PC-3 (cell line): ENCODE data around the gene RPS2. TPM values are rescaled to one million over a fixed set of nuclear protein-coding genes. Genes with fewer than 3 reads are reported as not detected.
A peak's percentile ranks its signal among the peaks of the same experiment; 100 is the strongest.

Experiments used
- ATAC-seq: fragments of 200-7000 bp; cut with Tn5 transposase; 2 replicates; pipeline ENCODE4 v1.9.1; 2020; ENCODE audit warnings: mild to moderate bottlenecking, moderate library complexity
- BruUV-seq: library from RNA; stranded (reverse); fragments of 400-500 nt; replicated peaks from 2 replicates; lab custom pipeline; 2021; lab: Mats Ljungman, UMichigan
- CTCF ChIA-PET: fragments of 300-600 bp; sonication (Branson Sonifier 250); formaldehyde crosslinking; loops from one replicate; lab custom pipeline; 2022; ENCODE audit warnings: antibody characterized with exemption; lab: Charles Lee
- POLR2A ChIA-PET: fragments of 300-600 bp; sonication (Branson Sonifier 250); formaldehyde crosslinking; loops from one replicate; lab custom pipeline; 2022; ENCODE audit warnings: antibody characterized with exemption; ENCODE audit not compliant: unreplicated experiment; lab: Charles Lee
- DNase-seq: peaks from one replicate; pipeline ENCODE4 v3.0.0-alpha.2; 2015
- H2AFZ ChIP-seq: fragments of 300-600 bp; sonication (generic); 2 replicates; pipeline ENCODE4 v1.6.0; 2016; ENCODE audit warnings: antibody characterized with exemption, low read length
- H3F3A ChIP-seq: fragments of 300-600 bp; sonication (generic); one replicate; pipeline ENCODE4 v1.6.0; 2017; ENCODE audit warnings: antibody characterized with exemption, low read length, control low read depth, mild to moderate bottlenecking; ENCODE audit not compliant: unreplicated experiment
- H3K27ac ChIP-seq: fragments of 300-600 bp; sonication (generic); 2 replicates; pipeline ENCODE4 v1.5.1; 2016; ENCODE audit warnings: mild to moderate bottlenecking, low read length
- H3K27me3 ChIP-seq: fragments of 300-600 bp; sonication (generic); 2 replicates; pipeline ENCODE4 v1.6.1; 2016; ENCODE audit warnings: low read length, mixed read lengths
- H3K36me3 ChIP-seq: fragments of 300-600 bp; sonication (generic); 2 replicates; pipeline ENCODE4 v1.6.1; 2016; ENCODE audit warnings: low read depth, mixed run types, low read length, mixed read lengths
- H3K4me1 ChIP-seq: fragments of 300-600 bp; sonication (generic); 2 replicates; pipeline ENCODE4 v1.5.1; 2016; ENCODE audit warnings: low read length; ENCODE audit not compliant: insufficient read depth
- H3K4me2 ChIP-seq: fragments of 300-600 bp; sonication (generic); 2 replicates; pipeline ENCODE4 v1.6.0; 2016; ENCODE audit warnings: low read length
- H3K4me3 ChIP-seq: fragments of 300-600 bp; sonication (generic); 2 replicates; pipeline ENCODE4 v1.5.1; 2016; ENCODE audit warnings: mild to moderate bottlenecking, low read length, mixed read lengths
- H3K79me2 ChIP-seq: fragments of 300-600 bp; sonication (generic); 2 replicates; pipeline ENCODE4 v1.6.1; 2017; ENCODE audit warnings: low read length, mixed read lengths
- H3K9ac ChIP-seq: fragments of 300-600 bp; sonication (generic); 2 replicates; pipeline ENCODE4 v1.6.0; 2016; ENCODE audit warnings: mild to moderate bottlenecking, low read length
- H3K9me2 ChIP-seq: fragments of 300-600 bp; sonication (generic); replicated peaks from 2 replicates; pipeline ENCODE4 v1.6.1; 2016; ENCODE audit warnings: mixed run types, low read length, mixed read lengths
- H3K9me3 ChIP-seq: fragments of 300-600 bp; sonication (generic); 2 replicates; pipeline ENCODE4 v1.6.1; 2016; ENCODE audit warnings: low read length, mixed read lengths
- H4K20me1 ChIP-seq: fragments of 300-600 bp; sonication (generic); 2 replicates; pipeline ENCODE4 v1.6.1; 2016; ENCODE audit warnings: low read length, mixed read lengths
- CTCF ChIP-seq: fragments of 300-600 bp; sonication (generic); conservative IDR thresholded peaks from 2 replicates; pipeline ENCODE4 v1.5.1; 2017; ENCODE audit warnings: antibody characterized with exemption, low read depth, mild to moderate bottlenecking, low read length
- EZH2 ChIP-seq: fragments of 300-600 bp; sonication (generic); IDR thresholded peaks from one replicate; pipeline ENCODE4 v1.6.1; 2017; ENCODE audit warnings: antibody characterized with exemption, mild to moderate bottlenecking, low read length; ENCODE audit not compliant: unreplicated experiment
- EZH2phosphoT487 ChIP-seq: fragments of 300-600 bp; sonication (generic); IDR thresholded peaks from 2 replicates; pipeline ENCODE4 v1.6.1; 2018; ENCODE audit warnings: mild to moderate bottlenecking, antibody characterized with exemption, low read length, borderline replicate concordance
- intact Hi-C: fragments of 100-400 bp; cut with micrococcal nuclease; formaldehyde crosslinking; loops from 2 replicates; pipeline ENCODE4 v1.9.0; 2023
- total RNA-seq: library from RNA; depleted of rRNA; stranded (reverse); fragments of >200 nt; gene quantifications from 2 replicates; pipeline ENCODE4 v1.2.3, GENCODE V29; 2014

RPS2 gene
- total RNA-seq, 1 experiment from 2014 or later = 2,234 TPM

DNA sequence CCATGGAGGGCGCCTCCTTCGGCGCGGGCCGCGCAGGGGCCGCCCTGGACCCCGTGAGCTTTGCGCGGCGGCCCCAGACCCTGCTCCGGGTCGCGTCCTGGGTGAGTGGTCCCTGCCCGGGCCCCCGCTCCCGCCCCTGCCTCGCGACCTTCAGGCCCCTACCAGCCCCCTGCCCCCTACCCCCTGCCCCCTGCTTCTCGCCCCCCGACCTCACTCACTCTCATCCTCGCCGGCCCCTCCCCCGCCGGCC, 25.4 kb upstream of the RPS2 start:
- H3K9me2 ChIP-seq = no peaks in the 10 kb centered on the region
- intact Hi-C loops = no loop called here
- H3K4me2 ChIP-seq = peak overlapping the region; percentile 65; the same call in 1 of the 2 replicates
- H3K4me1 ChIP-seq = peaks cover 14% of the 10 kb centered on the region
- POLR2A ChIA-PET = no interaction called here
- peak overlapping the region; percentile 52; the same call in 1 of the 2 replicates for H3K4me3 ChIP-seq
- CTCF ChIA-PET = interaction anchor here (0.6 kb wide), 1 partner anchor 151 kb away, joined by 3 read pairs; no protein-coding TSS in a partner anchor
- H3K9me3 ChIP-seq = no peaks in the 10 kb centered on the region
- no TSS peak for BruUV-seq
- H4K20me1 ChIP-seq = no peaks in the 10 kb centered on the region
- H3K79me2 ChIP-seq = peaks cover 11% of the 10 kb centered on the region
- no peak overlapping the region for H2AFZ ChIP-seq
- no peak for ATAC-seq
- H3K27me3 ChIP-seq = no peaks in the 10 kb centered on the region
- no peak for DNase-seq
- H3K9ac ChIP-seq = no peak overlapping the region
- H3K27ac ChIP-seq = no peak overlapping the region
- no peaks in the 10 kb centered on the region; the same call in 1 of the 2 replicates for H3K36me3 ChIP-seq
- no peak for TF ChIP-seq EZH2
- TF ChIP-seq CTCF = no peak
- TF ChIP-seq EZH2phosphoT487 = no peak
- no peaks in the 10 kb centered on the region for H3F3A ChIP-seq

- Histone ChIP-seq H3K27me3 (no peaks in the 10 kb centered on the region), H3K79me2 (peaks cover 16% of the 10 kb centered on the region), H2AFZ (peak within 1 kb of the TSS; percentile 20; the same call in 1 of the 2 replicates), H4K20me1 (no peaks in the 10 kb centered on the region), H3K27ac (no peak within 1 kb of the TSS), H3K4me2 (peak within 1 kb of the TSS; percentile 65), H3K36me3 (no peaks in the 10 kb centered on the region; the same call in 1 of the 2 replicates), H3K9me3 (no peaks in the 10 kb centered on the region), H3K9ac (no peak within 1 kb of the TSS), H3K4me3 (peak within 1 kb of the TSS; percentile 52), H3F3A (no peaks in the 10 kb centered on the region), H3K4me1 (peaks cover 18% of the 10 kb centered on the region), H3K9me2 (no peaks in the 10 kb centered on the region)
- ATAC-seq (peak; percentile 14; the same call in 1 of the 2 replicates), DNase-seq (peak; percentile 39)
- intact Hi-C loops = no loop called here
- POLR2A ChIA-PET = no interaction called here
- CTCF ChIA-PET = no interaction called here
- TF ChIP-seq CTCF (no peak), EZH2 (no peak), EZH2phosphoT487 (no peak)
- BruUV-seq = no TSS peak
Measured at GRCh38 chr16:1989209-1990100, 24.8 kb upstream of the RPS2 start, which contains the start of gene SYNGR3. TSS of gene SYNGR3 (plus strand) at chr16:1989970. CDS start at chr16:1990103, 133 bp downstream.

DNA sequence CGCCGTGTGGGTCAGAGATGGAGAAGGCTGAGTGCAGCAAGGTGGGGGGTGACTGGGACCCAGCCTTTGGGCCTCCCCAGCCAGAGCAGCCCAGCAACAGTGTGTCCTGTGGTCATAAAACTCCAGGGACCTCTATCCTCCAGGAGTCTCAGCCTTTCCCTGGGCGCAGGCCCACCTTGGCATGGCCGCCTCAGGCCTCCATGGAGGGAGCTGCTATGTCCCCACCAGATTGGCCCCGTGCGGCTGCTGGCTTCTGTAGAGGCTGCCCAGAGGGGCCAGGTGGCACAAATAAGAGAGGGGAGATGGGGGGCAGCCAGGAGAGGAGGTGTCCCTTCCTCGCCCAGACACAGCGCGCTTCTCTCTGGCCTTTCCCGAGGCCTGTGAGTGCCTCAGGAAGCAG, 22.6 kb upstream of the RPS2 start:
- POLR2A ChIA-PET = no interaction called here
- DNase-seq (no peak), ATAC-seq (no peak)
- no peaks in the 10 kb centered on the region for H3K27me3 ChIP-seq
- no peak overlapping the region for H2AFZ ChIP-seq
- intact Hi-C loops = no loop called here
- H3K36me3 ChIP-seq = no peaks in the 10 kb centered on the region; the same call in 1 of the 2 replicates
- no peaks in the 10 kb centered on the region for H3K9me2 ChIP-seq
- H3K4me2 ChIP-seq = no peak overlapping the region
- H3K27ac ChIP-seq = no peak overlapping the region
- no peaks in the 10 kb centered on the region for H4K20me1 ChIP-seq
- BruUV-seq = no TSS peak
- no peak overlapping the region for H3K9ac ChIP-seq
- H3K9me3 ChIP-seq = no peaks in the 10 kb centered on the region
- CTCF ChIA-PET = no interaction called here
- TF ChIP-seq EZH2 = no peak
- no peak for TF ChIP-seq EZH2phosphoT487
- no peak for TF ChIP-seq CTCF
- H3K4me3 ChIP-seq = no peak overlapping the region
- peaks cover 21% of the 10 kb centered on the region for H3K4me1 ChIP-seq
- H3K79me2 ChIP-seq = peaks cover 19% of the 10 kb centered on the region
- peaks cover 3% of the 10 kb centered on the region for H3F3A ChIP-seq
